AML-193 (cell line): ENCODE data around the gene SCNN1A.

Experiments used
- DNase-seq, 2 experiments: peaks; one replicate each; lab custom pipeline; 2025; lab: John Stamatoyannopoulos, UW

Gene SCNN1A

DNA sequence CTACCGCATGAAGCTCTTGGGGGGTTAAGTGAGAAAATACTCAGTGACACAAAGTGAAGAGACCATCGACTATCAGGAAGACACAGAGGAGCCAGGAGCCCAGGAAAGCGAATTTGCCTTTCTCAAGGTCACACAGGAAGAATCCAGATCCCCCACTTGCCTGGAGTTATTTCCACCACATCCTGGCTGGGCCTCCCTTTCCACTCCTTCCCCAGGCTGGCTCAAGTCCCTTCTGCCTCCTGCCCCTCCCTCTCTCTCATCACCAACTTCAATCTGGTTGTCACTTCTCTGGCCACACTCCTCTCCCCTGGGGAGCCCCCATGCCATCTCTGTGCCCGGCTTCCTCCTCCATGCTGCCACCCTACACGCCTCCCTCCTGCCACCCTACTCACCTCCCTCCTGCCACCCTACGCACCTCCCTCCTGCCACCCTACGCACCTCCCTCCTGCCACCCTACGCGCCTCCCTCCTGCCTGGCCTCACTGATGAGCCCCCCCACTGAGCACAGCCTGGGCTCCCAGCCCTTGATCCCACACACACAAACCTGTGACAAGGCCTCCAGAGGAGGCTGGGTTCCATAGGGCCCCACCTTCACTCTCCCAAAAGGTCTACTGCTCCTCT is 6.3 kb downstream of the SCNN1A start:
- no peak for DNase-seq

DNA sequence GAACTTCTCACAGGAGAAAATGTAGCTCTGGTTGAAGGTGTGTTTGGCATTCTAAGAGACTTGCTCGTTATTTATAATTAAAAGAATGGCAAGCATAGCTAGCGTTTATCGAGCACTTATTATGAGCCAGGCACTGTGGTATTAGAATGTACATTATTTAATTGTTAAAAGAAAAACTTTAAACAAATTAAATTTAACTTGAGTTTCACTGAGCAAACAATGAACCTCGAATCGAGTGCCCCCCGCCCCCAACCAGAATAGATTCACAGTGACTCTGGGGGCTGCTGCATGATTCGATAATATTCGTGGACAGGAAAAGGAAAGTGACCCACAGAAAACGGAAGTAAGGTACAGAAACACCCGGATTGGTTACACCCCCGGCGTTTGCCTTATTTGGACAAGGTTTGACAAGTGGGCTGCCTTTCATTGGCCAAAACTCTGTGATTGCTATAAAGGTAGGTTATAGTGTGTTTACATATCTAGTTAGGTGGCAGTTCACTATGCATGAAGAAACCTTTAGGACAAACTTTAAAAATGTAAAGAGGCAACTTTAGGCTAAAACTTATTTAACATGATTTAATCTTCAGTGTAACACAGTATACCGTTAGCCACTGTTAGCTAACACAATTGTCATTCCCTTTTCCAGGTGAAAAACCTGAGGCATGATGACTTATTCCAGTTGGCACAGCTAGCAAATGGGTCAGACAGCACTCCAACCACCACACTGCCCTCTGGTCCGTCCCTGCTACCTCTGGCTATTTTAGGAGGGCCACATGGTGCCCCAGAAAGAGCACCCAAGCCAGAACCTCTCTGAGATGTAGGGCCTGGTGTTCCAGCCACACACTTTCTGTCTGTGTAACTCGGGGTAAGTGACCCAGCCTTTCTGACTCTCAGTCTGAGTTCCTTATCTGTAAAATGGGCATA is 7.1 kb downstream of the SCNN1A start:
- DNase-seq, result peak; percentile 66 to 71

DNA sequence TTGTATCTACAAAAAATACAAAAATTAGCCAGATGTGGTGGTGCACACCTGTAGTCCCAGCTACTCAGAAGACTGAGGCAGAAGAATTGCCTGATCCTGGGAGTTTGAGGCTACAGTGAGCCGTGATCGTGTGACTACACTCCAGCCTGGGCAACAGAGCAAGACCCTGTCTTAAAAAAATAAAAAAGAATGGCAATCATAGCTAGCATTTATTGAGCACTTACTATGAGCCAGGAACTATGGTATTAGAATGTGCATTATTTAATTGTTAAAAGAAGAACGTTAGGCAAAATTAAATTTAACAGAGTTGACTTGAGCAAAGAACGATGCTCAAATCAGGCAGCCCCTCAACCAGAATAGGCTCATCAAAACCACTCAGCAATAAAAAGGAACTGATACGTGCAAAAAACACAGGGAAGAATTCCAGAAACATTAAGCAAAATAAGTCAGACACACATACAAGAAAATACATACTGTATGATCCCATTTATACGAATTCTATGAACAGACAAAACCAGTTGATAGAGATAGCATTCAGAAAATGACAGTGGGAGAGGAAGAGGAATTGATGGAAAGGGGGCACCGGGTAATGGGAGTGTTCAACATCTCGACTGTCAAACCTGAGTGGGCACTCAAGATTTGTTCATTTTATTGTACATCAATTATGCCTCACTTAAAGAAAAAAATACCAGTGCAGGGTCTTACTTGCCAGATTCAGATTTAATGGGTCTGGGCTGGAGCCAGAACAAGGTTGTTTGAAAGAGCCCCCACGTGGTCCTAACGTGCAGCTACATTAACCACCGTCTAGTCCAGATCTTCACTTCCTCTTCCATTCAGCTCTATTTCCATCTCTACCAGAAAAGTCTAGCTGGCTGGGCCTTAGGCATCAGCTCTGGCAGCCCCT is 8.0 kb downstream of the SCNN1A start:
- DNase-seq, result peak; percentile 75 to 85

DNA sequence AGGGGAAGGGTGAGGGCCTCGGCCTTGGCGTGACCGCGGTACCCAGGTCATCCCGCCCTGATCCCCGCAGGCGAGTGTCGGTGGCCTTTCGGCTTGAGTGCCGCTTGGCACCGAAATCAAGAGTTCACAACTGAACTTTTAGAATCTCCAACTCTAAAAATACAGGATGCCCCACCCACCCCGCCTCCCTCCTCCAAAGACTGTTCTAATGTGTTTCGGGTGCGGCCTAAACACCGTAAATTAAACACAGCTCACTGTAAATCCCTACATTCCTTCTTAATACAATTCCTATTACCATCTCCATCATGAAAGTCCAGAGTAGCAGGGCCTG is 11.4 kb downstream of the SCNN1A start:
- peak; percentile 11 to 18 for DNase-seq

DNA sequence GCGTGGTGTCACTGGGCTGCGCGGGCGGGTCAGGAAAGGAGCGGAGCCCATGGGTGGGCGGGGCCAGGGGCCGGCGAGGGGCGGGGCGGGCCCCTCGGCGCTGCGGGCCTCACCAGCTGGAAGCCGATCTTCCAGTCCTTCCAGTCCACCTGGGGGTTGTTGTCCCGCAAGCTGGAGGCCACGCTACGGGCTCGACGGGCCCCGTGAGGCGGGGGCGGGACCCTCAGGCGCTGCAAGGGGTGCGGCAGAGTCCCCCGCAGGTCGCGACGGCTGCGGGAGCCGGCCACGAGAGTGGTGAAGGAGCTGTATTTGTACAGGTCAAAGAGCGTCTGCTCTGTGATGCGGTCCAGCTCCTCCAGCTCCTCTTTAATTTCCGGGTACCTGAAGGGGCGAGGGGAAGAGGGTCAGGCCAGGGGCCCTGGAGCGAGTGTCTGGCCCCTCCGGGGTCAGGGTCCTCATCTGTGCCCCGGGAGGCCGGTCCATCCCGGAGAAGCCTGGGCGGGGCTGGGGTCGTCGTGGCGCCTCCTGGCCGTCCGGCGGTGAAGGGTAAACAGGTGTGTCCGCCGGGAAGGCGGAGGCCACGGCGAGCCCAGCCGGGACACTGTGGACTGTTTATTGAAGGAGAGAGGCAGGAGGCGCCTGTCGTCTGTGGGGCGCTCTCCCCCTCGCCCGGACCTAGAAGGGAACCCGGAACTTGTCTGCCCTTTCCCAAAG is 11.9 kb downstream of the SCNN1A start:
- DNase-seq, result peak; percentile 17 to 59

DNA sequence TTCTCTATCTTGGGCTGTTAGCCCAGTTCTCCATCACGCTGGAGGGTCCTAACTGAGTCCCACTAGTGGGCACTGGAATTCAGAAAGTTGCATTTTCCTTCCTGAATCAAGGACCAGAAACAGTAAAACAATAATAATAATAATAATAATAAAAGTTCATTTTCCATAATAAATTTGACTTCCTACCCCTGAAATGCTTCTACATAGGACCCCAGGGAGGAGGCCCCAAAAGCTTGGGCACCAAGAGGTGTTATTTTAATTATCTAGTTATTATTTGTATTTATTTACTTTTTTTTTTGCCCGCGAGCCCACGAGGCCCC is 12.4 kb downstream of the SCNN1A start:
- no peak for DNase-seq

DNA sequence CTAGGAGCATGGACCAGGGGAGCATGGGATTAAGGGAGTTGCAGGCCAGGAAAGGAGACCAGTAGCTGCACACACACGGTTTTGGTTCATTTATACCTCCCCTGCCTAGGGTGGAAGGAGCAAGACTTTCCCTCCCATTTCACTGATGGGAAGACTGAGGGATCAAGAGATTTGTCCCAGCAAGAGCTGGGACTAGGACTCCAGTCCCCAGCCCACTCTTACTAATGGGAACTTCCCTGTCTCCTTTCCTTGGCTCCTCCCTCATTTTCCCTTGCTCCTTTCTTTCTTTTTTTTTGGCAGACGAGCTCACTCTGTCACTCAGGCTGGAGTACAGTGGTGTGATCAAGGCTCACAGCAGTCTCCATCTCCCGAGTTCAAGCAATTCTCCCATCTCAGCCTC is 13.0 kb downstream of the SCNN1A start:
- no peak for DNase-seq

DNA sequence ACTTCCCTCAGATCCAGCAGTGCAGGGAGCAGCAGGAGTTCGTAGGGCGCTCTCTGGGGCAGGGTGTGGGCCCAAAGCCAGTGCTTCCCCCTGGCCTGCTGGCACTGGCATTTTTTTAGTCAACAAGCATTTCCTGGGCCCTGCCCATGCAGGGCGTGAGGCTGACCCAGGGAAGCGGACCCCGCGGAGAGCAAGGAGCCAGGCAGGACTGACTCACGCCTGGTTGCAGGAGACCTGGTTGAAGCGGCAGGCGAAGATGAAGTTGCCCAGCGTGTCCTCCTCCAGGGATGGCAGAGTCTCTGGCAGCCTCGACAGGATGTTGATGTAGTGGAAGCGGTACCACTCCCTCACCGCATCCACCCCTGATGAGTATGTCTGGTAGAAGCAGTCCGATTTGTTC is 13.5 kb downstream of the SCNN1A start:
- no peak for DNase-seq

DNA sequence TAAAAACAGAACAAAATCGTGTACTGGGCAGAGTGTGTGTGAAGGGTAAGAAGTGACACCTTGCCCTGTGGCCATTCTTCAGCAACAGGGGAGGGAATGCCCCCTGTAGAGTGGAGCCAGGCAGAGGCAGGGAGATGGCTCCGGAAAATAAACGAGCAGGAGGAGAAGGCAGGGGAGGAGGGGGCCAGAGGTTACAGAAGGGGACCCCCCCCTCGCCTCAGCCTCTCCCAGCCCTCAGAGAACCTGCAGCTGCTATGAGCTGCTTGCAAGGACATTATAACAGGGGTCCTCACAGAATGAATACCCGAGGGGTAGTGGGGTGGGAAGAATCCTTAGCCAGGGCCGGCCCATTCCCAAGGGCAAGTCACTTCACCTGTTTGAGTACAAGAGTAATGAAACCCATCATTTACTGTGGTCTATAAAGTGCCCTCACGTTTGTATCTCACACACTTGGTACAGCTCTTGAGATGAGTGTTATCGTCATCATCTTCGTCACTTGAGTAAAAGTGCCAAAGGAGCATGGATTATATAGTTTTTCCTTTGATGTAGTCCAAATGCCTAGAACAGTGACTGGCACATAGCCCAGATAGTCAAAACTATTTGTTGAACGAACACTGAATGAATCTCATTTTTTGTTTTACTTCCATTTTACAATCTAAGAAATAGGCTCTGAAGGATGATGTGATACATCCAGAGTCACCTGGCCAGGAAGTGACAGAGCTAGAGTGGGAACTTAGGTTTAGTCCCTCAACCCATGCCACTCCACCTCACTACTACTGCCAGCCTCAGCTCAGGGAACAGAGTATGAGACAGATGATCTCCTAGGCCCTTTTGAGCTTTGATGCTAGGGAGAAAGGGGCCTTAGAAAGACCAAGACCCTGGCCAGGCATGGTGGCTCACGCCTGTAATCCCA is 14.5 kb downstream of the SCNN1A start:
- no peak for DNase-seq

DNA sequence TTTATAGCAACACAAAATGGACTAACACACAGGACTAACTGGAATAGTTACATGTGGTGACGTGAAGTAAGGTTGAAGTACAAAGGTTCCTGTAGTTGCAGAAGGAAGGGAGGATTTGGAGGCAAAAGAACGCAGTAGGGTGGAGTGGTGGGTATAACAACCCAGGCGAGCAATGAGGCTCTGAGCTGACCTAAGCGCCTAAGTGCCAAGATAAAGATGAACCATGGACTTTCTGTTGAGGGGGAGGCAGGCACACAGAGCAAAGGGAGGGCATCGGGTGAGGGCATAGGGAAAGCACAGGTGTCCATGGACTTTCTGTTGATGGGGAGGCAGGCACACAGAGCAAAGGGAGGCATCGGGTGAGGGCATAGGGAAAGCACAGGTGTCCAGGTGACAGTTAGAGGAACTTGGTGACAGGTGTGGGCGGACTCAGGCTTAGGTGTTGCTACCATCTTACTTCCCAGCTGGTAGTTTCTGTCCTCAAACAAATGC is 15.2 kb downstream of the SCNN1A start:
- no peak for DNase-seq

DNA sequence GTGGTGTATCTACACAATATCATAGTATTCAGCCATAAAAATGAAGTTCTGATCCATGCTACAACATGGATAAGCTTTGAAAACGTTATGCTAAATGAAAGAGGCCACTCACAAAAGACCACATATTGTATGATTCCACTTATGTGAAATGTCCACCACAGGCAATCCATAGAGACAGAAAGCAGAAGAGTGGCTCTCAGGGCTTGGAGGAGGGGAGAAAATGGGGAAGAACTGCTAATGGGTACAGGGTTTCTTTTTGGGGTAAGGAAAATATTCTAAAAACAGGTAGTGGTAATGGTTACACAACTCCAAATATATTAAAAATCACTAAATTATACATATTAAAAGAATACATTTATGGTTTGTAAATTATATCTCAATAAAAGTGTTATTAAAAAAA is 16.5 kb downstream of the SCNN1A start:
- peak; percentile 68 to 77 for DNase-seq

DNA sequence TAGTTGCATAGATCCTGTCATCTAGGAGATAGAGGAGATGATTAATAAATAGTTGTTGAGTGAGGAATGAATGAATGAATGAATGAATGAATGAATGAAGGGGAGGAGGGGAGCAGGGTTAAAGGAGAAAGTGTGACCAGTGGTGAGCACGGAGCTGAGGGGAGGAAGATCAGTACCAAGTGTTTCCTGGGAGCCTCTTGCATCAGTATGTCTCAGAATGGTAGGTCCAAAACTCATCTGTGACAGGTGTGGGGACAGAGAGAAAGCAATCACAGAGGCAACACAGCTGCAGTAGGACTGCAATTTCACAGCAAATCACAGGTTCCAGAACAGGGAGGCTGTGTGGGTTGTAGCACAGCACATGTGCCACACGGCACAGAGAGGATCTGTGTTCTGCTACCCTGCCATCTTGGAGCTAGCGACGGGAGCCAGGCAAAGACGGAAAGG is 19.0 kb downstream of the SCNN1A start:
- no peak for DNase-seq

DNA sequence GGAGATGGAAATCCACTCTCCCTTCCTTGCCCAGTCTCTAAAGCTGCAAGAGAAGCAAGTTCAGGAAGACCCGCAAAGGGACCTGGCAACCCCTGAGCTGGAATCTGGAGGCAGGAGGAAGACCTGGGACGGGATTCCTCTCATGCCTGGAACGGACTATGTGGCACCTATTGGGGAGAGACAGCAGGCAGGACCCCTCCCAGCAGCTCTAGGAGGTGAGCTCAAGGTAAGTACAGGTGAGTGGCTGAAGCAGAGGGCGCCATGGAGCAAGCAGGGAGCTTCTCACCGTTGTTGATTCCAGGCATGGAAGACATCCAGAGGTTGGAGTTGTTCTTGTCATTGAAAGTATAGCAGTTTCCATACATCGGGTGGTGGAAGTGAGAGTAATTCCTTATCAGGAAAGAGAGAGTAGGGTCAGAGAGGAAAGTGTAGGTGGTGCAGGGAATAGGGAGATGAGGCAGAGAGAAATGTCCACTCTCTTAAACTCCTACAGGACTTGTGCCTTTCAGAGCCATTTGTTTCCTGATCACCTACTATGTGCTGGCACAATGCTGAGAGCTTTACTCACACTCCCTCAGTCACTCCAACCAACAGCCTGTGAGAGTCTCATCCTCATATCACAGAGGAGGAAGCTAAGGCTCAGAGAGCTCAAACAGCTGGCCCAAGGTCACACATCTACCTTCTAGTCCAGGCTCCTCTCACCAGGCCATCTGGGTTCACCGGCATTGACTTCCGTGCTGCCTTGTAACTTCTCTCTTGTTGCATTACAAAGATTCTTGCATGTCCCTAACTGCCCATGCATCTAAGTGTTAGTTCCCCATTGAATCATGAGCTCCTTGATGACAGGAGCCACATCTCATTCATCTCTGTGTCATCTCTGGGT is 19.6 kb downstream of the SCNN1A start:
- DNase-seq, result peak; percentile 56 to 67

DNA sequence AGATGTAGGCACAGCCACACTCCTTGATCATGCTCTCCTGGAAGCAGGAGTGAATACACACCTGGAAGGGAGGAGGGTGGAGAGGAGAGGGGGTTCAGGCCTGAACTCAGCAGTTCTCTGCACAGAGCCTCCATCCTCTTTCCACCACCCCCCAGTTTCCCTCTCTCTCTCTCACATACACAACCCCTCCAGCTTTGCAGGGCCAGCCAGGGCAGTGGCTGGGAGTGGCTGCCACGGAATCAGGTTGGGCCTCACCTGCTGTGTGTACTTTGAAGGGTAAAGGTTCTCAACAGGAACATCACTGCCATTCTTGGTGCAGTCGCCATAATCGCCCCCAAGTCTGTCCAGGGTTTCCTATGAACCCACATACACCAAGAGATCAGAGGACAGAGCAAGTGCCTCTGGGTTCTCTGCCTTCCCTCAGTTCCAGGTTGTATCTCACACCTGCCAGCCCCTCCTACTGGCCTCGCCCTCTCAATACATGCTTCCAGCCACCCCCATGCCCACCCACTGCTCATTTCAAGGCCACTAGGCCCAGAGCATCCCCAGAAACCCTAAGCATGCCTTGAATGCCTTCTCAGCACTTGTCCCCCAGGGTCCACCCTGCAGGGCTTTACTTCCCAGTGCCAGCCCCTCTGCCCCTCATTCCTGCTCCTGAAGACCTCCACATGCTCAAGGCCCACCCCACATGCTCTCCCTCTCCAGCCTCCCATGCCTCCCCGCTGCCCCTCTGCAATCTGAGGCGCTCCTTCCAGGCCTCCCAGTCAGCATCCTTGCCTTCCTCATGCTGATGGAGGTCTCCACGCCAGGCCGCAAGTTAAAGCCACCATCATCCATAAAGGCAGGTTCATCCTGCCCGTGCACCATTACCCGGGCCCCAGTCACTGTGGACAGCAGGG is 20.6 kb downstream of the SCNN1A start:
- no peak for DNase-seq

DNA sequence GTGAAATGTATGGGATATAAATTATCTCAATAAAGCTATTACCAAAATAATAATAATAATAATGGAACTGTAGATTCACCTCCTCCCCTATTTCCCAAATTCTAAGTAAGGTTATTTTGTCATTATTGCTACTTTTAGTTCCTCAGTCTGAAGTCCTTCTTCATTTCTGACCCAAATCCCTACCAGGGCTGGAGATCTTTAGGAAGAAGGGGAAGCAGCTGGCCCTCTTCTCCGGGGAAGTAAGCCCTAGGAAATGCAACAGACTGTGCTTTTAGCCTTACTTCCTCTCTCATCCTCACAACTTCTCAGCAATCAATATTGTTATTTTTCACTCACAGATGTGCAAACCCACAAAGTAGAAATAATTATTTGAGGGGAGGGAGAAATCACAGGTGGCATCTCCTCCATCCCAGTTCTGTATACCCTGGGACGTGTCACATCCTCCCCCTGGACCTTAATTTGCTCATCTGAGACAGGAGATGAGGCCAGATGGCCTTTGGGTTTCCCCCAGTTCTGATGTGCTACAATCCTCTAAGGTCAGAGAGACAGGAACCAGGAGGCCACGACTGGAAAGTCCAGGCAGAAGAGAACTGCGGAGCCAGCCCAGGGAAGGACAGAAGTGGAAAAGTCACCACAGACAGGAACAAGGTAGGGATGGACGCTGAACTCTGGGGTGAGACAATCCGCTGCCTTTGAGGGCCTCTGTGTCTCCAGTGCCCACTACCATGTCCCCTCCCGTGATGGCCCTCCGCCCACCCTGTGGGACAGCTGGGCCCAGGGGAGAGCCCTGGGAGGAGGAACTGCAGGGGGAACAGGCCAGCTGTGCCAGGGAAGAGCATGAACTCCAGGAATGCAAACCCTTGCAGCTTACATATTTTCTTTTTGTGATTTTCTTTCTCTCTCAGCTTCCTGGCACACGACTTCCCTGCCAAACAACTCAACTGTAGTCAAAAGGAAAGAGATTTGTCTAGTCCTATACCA is 22.9 kb downstream of the SCNN1A start:
- DNase-seq, result peak in 1 of 2 experiments; percentile 26

DNA sequence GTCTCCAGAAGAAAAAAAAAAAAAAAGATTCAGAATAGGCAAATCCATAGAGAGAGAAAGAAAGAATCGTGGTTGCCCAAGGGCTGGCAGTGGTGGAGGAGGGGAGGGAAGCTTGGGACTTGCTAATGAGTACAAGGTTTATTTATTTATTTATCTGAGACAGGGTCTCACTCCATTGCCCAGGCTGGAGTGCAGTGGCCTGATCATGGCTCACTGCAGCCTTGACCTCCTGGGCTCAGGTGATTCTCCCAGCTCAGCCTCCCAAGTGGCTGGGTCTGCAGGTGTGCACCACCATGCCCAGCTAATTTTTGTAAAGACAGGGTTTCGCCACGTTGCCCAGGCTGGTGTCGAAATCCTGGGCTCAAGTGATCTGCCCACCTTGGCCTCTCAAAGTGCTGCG is 23.7 kb downstream of the SCNN1A start:
- no peak for DNase-seq
